H9 (cell line): ENCODE measurements around the gene PDE6D. TPM values are rescaled to one million over a fixed set of nuclear protein-coding genes. Genes with fewer than 3 reads are reported as not detected.

Source experiments
- DNase-seq: peaks from one replicate; pipeline ENCODE4 v3.0.0-alpha.2; 2017
- H2AFZ ChIP-seq: one replicate; pipeline ENCODE4 v1.6.1; 2013; ENCODE audit warnings: mild to moderate bottlenecking, low read length, control low read depth, moderate library complexity
- H2AK5ac ChIP-seq: 2 replicates; pipeline ENCODE4 v1.6.1; 2013; ENCODE audit warnings: low read length, control low read depth, mixed read lengths; ENCODE audit not compliant: insufficient read length
- H2BK120ac ChIP-seq: one replicate; pipeline ENCODE4 v1.6.1; 2013; ENCODE audit warnings: low read depth, mild to moderate bottlenecking, low read length, control low read depth, inconsistent platforms; ENCODE audit not compliant: poor library complexity, severe bottlenecking
- H2BK12ac ChIP-seq: 2 replicates; pipeline ENCODE4 v1.6.1; 2013; ENCODE audit warnings: low read length, control low read depth, mixed read lengths, low read depth; ENCODE audit not compliant: insufficient read length
- H2BK15ac ChIP-seq: 2 replicates; pipeline ENCODE4 v1.6.1; 2013; ENCODE audit warnings: low read depth, low read length, control low read depth
- H2BK20ac ChIP-seq: one replicate; pipeline ENCODE4 v1.6.1; 2013; ENCODE audit warnings: low read depth, mild to moderate bottlenecking, low read length, control low read depth, inconsistent platforms; ENCODE audit not compliant: poor library complexity, severe bottlenecking
- H2BK5ac ChIP-seq: 2 replicates; pipeline ENCODE4 v1.6.1; 2013; ENCODE audit warnings: low read length, control low read depth, mixed read lengths; ENCODE audit not compliant: insufficient read length
- H3K14ac ChIP-seq: 2 replicates; pipeline ENCODE4 v1.6.1; 2013; ENCODE audit warnings: low read length, control low read depth; ENCODE audit not compliant: insufficient read depth
- H3K18ac ChIP-seq: 2 replicates; pipeline ENCODE4 v1.6.1; 2013; ENCODE audit warnings: low read depth, mild to moderate bottlenecking, mixed read lengths, low read length, control low read depth; ENCODE audit not compliant: insufficient read length
- H3K23ac ChIP-seq: 2 replicates; pipeline ENCODE4 v1.6.1; 2013; ENCODE audit warnings: low read length, control low read depth, mixed read lengths, low read depth; ENCODE audit not compliant: insufficient read length
- H3K23me2 ChIP-seq: 2 replicates; pipeline ENCODE4 v1.6.1; 2013; ENCODE audit warnings: low read depth, mild to moderate bottlenecking, mixed read lengths, low read length, control low read depth; ENCODE audit not compliant: insufficient read length, poor library complexity, severe bottlenecking
- H3K27ac ChIP-seq: 2 replicates; pipeline ENCODE4 v1.5.1; 2013; ENCODE audit warnings: low read length, control low read depth, mixed read lengths, low read depth; ENCODE audit not compliant: insufficient read length
- H3K27me3 ChIP-seq: 2 replicates; pipeline ENCODE4 v1.6.1; 2013; ENCODE audit warnings: low read length, control low read depth, inconsistent platforms; ENCODE audit not compliant: insufficient read depth
- H3K4ac ChIP-seq: 2 replicates; pipeline ENCODE4 v1.6.1; 2013; ENCODE audit warnings: low read depth, mild to moderate bottlenecking, control low read depth, inconsistent platforms, low read length, moderate library complexity
- H3K4me1 ChIP-seq: 2 replicates; pipeline ENCODE4 v1.6.1; 2013; ENCODE audit warnings: low read length, control low read depth, inconsistent platforms; ENCODE audit not compliant: insufficient read depth
- H3K4me2 ChIP-seq: 2 replicates; pipeline ENCODE4 v1.6.1; 2013; ENCODE audit warnings: low read length, control low read depth, mixed read lengths; ENCODE audit not compliant: insufficient read length, insufficient read depth
- H3K56ac ChIP-seq: 2 replicates; pipeline ENCODE4 v1.6.1; 2013; ENCODE audit warnings: low read depth, mild to moderate bottlenecking, mixed read lengths, low read length, control low read depth; ENCODE audit not compliant: insufficient read length
- H3K79me1 ChIP-seq: 2 replicates; pipeline ENCODE4 v1.6.1; 2013; ENCODE audit warnings: low read depth, mild to moderate bottlenecking, moderate library complexity, low read length, control low read depth, inconsistent platforms; ENCODE audit not compliant: insufficient read depth, poor library complexity, severe bottlenecking
- H3K79me2 ChIP-seq: 2 replicates; pipeline ENCODE4 v1.6.1; 2013; ENCODE audit warnings: low read length, control low read depth, inconsistent platforms; ENCODE audit not compliant: insufficient read depth
- H3K9ac ChIP-seq: 2 replicates; pipeline ENCODE4 v1.6.1; 2013; ENCODE audit warnings: low read length, control low read depth, mixed read lengths; ENCODE audit not compliant: insufficient read length; ENCODE audit errors: extremely low read depth
- H3K9me3 ChIP-seq: one replicate; pipeline ENCODE4 v1.6.1; 2013; ENCODE audit warnings: low read depth, low read length, inconsistent platforms; ENCODE audit not compliant: control insufficient read depth
- H3T11ph ChIP-seq: one replicate; pipeline ENCODE4 v1.6.1; 2013; ENCODE audit warnings: mild to moderate bottlenecking, low read length, control low read depth, inconsistent platforms
- H4K20me1 ChIP-seq: one replicate; pipeline ENCODE4 v1.6.1; 2013; ENCODE audit not compliant: control insufficient read depth, insufficient read length, insufficient read depth
- H4K5ac ChIP-seq: 2 replicates; pipeline ENCODE4 v1.6.1; 2013; ENCODE audit warnings: low read depth, mild to moderate bottlenecking, mixed read lengths, low read length, control low read depth; ENCODE audit not compliant: insufficient read length
- H4K8ac ChIP-seq: replicated peaks from 2 replicates; pipeline ENCODE4 v1.6.1; 2013; ENCODE audit warnings: low read length, control low read depth, mixed read lengths, low read depth; ENCODE audit not compliant: insufficient read length
- H4K91ac ChIP-seq: 2 replicates; pipeline ENCODE4 v1.6.1; 2013; ENCODE audit warnings: low read depth, mild to moderate bottlenecking, moderate library complexity, mixed read lengths, low read length, control low read depth; ENCODE audit not compliant: insufficient read length
- H3K27ac Mint-ChIP-seq, 3 experiments: 2 replicates in 2 of 3; 3 replicates in 1 of 3; pipeline ENCODE4 v1.8.0; 2020 to 2021; ENCODE audit warnings: mixed read lengths in 3 of 3, mild to moderate bottlenecking in 1 of 3, moderate library complexity in 1 of 3
- H3K27me3 Mint-ChIP-seq: 2 replicates; pipeline ENCODE4 v1.8.0; 2021; ENCODE audit warnings: low read depth, mild to moderate bottlenecking, moderate library complexity, mixed read lengths
- H3K36me3 Mint-ChIP-seq, 3 experiments: 2 replicates in 2 of 3; 3 replicates in 1 of 3; pipeline ENCODE4 v1.8.0; 2020 to 2021; ENCODE audit warnings: low read depth in 3 of 3, mixed read lengths in 3 of 3; ENCODE audit not compliant: insufficient read depth in 1 of 3
- H3K4me1 Mint-ChIP-seq, 2 experiments: 2 replicates each; pipeline ENCODE4 v1.8.0; 2020; ENCODE audit warnings: mixed read lengths in 2 of 2
- H3K4me3 Mint-ChIP-seq, 2 experiments: 2 replicates in 1 of 2; 3 replicates in 1 of 2; pipeline ENCODE4 v1.8.0; 2020 to 2021; ENCODE audit warnings: mild to moderate bottlenecking in 2 of 2, mixed read lengths in 2 of 2, moderate library complexity in 1 of 2
- H3K9me3 Mint-ChIP-seq, 2 experiments: 2 replicates in 1 of 2; 3 replicates in 1 of 2; pipeline ENCODE4 v1.8.0; 2020; ENCODE audit warnings: mild to moderate bottlenecking in 2 of 2, mixed read lengths in 2 of 2, moderate library complexity in 1 of 2
- CTCF ChIP-seq: fragments of 200-600 bp; sonication (generic); conservative IDR thresholded peaks from 3 replicates; pipeline ENCODE4 v1.8.0; 2021; ENCODE audit warnings: antibody characterized with exemption, mild to moderate bottlenecking
- WGBS: extraction: QIAGEN DNeasy Blood & Tissue Kit; methylation state at CpG from one replicate; pipeline ENCODE4 v1.1.7; 2013; ENCODE audit warnings: missing lambda C conversion rate, low lambda C conversion rate, mixed read lengths; ENCODE audit not compliant: insufficient read length; ENCODE audit errors: extremely low coverage; 5-methylcytosine and 5-hydroxymethylcytosine counted together
- total RNA-seq: library from RNA; stranded (reverse); gene quantifications from 2 replicates; pipeline ENCODE4 v1.2.1, GENCODE V29; 2021

PDE6D gene
- total RNA-seq, 1 experiment from 2014 or later, result 33.7 TPM

DNA sequence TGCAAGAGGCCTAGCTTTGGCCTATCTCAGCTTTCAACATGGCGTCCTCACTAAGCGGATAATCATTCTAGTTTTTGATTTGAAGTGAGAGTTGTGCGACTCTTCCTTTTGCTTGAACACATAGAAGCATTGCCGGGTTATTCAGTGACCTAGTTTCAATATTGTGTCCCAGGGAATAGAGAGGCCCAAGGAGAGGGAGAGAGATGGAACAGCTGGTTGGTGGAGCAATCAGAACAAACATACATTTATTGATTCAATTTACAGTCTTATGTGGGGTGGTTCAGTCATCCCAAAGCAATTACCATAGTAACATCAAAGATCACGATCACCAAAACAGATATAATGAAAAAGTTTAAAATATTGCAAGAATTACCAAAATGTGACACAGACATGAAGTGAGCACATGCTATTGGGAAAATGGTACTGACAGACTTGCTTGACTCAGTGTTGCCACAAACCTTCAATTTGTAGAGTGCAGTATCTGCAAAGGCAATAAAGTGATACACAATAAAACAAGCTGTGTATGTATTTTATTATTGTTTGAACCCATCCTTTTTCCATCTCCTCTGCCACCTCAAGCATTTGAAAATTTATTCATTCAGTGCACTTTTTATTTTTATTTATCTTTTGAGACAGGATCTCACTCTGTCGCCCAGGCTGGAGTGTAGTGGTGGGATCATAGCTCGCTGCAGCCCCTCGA lies 35.4 kb upstream of the PDE6D start:
- Histone ChIP-seq H3K9ac (no peak overlapping the region), H2BK15ac (no peak overlapping the region), H2BK12ac (no peak overlapping the region), H4K8ac (no peak overlapping the region), H3K4me1 (no peaks in the 10 kb centered on the region), H4K20me1 (no peaks in the 10 kb centered on the region), H3K23ac (no peak overlapping the region), H2BK120ac (no peak overlapping the region), H3K9me3 (no peaks in the 10 kb centered on the region), H2AK5ac (no peak overlapping the region), H4K91ac (no peak overlapping the region), H3K27ac (no peak overlapping the region), H3K14ac (no peak overlapping the region), H3K4me2 (no peak overlapping the region), H2AFZ (no peak overlapping the region), H3T11ph (no peak overlapping the region), H3K56ac (no peak overlapping the region), H3K18ac (no peak overlapping the region), H3K79me1 (no peaks in the 10 kb centered on the region), H3K79me2 (no peaks in the 10 kb centered on the region), H3K4ac (no peak overlapping the region), H4K5ac (no peak overlapping the region), H3K27me3 (no peaks in the 10 kb centered on the region), H2BK5ac (no peak overlapping the region), H2BK20ac (no peak overlapping the region), H3K23me2 (no peaks in the 10 kb centered on the region)
- peaks cover 5 to 32% (median 16%) of the 10 kb centered on the region in 3 experiments for H3K36me3 Mint-ChIP-seq
- no CpG with 5 or more reads among the region's 8 CpGs for WGBS
- H3K4me1 Mint-ChIP-seq, result no peaks in the 10 kb centered on the region
- peaks cover 8% of the 10 kb centered on the region for H3K27me3 Mint-ChIP-seq
- DNase-seq, result no peak
- peaks cover 3 to 15% of the 10 kb centered on the region in 2 experiments; a peak in 3 of 5 replicates for H3K9me3 Mint-ChIP-seq
- TF ChIP-seq CTCF, result no peak
- no peak overlapping the region for H3K27ac Mint-ChIP-seq
- H3K4me3 Mint-ChIP-seq, result no peak overlapping the region
